ENCODE measurements around the gene BMPR1B. TPM values are rescaled to one million over a fixed set of nuclear protein-coding genes. Genes with fewer than 3 reads are reported as not detected.

The BMPR1B gene
- total and polyA plus RNA-seq, 9 of the 15 experiments (the other 6 are each of a cell fraction or from before 2014, with no cell fraction given), result 0.01 TPM; not detected in 8

- TF ChIP-seq ZNF395 (CRISPR knock-in tag; IDR thresholded peaks at IDR 0.05), result no peak
- TF ChIP-seq MCM2 (IDR thresholded peaks at IDR 0.05; ENCODE audit: low read depth), result no peak
- no peak for TF ChIP-seq ZNF780A (CRISPR knock-in tag; IDR thresholded peaks at IDR 0.05)
- TF ChIP-seq ZBTB9 (CRISPR knock-in tag; IDR thresholded peaks at IDR 0.05), result no peak
Observed at GRCh38 chr4:94927696-94928095, 169.9 kb downstream of the BMPR1B start (continued).

- ATAC-seq (no peak), DNase-seq (ENCODE audit: extremely low read depth in 1 of 4, low spot score in 3 of 4) (no peak), FAIRE-seq (no peak)
- Histone ChIP-seq H3K4me2 (ENCODE audit: insufficient read depth, low read length) (no peak overlapping the region), H3K9me3 (replicated peaks; ENCODE audit: control insufficient read depth, insufficient read depth, low read depth, low read length) (no peaks in the 10 kb centered on the region; the same call in 1 of the 2 replicates), H4K20me1 (replicated peaks; ENCODE audit: control insufficient read depth, insufficient read depth, low read length) (no peaks in the 10 kb centered on the region), H3K79me2 (ENCODE audit: control insufficient read depth, insufficient read depth, low read length) (no peaks in the 10 kb centered on the region), H3K4me1 (replicated peaks in 1 of 2; ENCODE audit: control insufficient read depth in 2 of 2, insufficient read depth in 2 of 2, low read length in 2 of 2) (no peaks in the 10 kb centered on the region), H3K27ac (ENCODE audit: extremely low read depth, low read depth, low read length) (no peak overlapping the region), H3K36me3 (ENCODE audit: control insufficient read depth, insufficient read depth, low read length) (no peaks in the 10 kb centered on the region), H2AFZ (ENCODE audit: low read depth, low read length) (no peak overlapping the region), H3K9ac (ENCODE audit: insufficient read depth in 1 of 2, low read depth in 2 of 2, low read length in 2 of 2) (no peak overlapping the region), H3K27me3 (ENCODE audit: control insufficient read depth in 2 of 2, insufficient read depth in 2 of 2, low read length in 2 of 2) (no peaks in the 10 kb centered on the region), H3K9me1 (ENCODE audit: control insufficient read depth, insufficient read depth, low read length) (no peaks in the 10 kb centered on the region), H3K4me3 (no peak overlapping the region)
- 0% methylated on average over 5 of the region's 5 CpGs for WGBS (ENCODE audit: insufficient coverage, low coverage, missing lambda C conversion rate)
- in situ Hi-C loops (cut with MboI), result no loop called here
- POLR2A ChIA-PET, result no interaction called here
- CTCF ChIA-PET (ENCODE audit: low intra/inter-chr PET ratio), result no interaction called here
- intact Hi-C loops (cut with micrococcal nuclease), result no loop called here
- BruUV-seq (replicated peaks), result no TSS peak
- no peak for TF ChIP-seq RB1 (IDR thresholded peaks at IDR 0.05; ENCODE audit: low read depth)
- no peak for TF ChIP-seq PHB2 (IDR thresholded peaks at IDR 0.05; ENCODE audit: low read depth)
- TF ChIP-seq FOXO4 (CRISPR knock-in tag; IDR thresholded peaks at IDR 0.05), result no peak
- no peak for TF ChIP-seq ZNF12 (CRISPR knock-in tag; IDR thresholded peaks at IDR 0.05)
- TF ChIP-seq TOE1 (IDR thresholded peaks at IDR 0.05; ENCODE audit: borderline replicate concordance), result no peak
- no peak for TF ChIP-seq TOE1 (CRISPR knock-in tag; IDR thresholded peaks at IDR 0.05; ENCODE audit: borderline replicate concordance, low read depth)
- TF ChIP-seq ARNT (IDR thresholded peaks at IDR 0.05), result no peak
- TF ChIP-seq WHSC1 (IDR thresholded peaks at IDR 0.05; ENCODE audit: low read length), result no peak
- no peak for TF ChIP-seq MAZ (CRISPR knock-in tag; conservative IDR thresholded peaks at IDR 0.05 in 1 of 2, IDR thresholded peaks at IDR 0.05 in 1 of 2)
Observed at GRCh38 chr4:94929696-94930095, 171.9 kb downstream of the BMPR1B start.
